Fibroblast of skin of right quadriceps (primary cell): Measurements from ENCODE around the gene UBR4.

Experiments
- DNase-seq: peaks from one replicate; pipeline ENCODE4 v3.0.0-alpha.2; 2013

Gene UBR4

DNA sequence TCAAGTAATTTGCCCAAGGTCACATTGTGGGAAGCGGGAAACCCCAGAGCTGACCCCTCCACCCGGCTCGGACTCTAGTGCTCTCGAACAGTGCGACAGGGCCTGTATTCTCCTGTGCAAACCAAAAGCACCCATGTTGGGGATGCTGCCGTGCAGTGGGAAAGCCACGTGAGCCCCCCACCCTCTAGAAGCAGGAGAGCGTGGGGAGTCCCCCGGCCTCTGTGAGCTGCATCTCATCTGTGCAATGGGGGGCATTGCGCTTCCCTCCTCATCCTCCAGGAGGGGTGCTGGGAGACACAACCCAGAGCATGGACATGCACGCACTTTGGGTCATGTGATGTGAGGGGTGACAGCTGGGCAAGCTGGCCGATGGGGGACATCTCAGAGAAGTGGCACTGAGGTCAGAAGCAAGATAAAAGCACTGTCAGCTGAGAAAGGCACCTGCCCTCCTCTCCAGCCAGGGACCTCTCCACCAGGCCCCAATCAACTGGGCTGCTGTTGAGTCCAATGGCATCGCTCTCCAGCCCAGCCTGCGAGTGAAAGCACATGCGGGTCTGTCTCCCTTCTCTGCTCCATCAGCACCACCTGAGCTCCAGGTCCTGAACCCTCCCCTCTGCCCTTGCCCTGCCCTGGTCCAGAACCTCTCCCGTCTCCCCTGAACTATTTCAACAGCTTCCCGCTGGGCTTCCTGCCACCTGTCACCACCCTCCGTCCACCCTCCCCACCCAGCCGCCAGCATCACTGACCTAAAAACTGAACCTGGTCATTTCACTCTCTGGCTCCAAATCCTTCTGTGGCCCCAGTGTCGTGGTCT is 177.2 kb downstream of the UBR4 start:
- DNase-seq = no peak

DNA sequence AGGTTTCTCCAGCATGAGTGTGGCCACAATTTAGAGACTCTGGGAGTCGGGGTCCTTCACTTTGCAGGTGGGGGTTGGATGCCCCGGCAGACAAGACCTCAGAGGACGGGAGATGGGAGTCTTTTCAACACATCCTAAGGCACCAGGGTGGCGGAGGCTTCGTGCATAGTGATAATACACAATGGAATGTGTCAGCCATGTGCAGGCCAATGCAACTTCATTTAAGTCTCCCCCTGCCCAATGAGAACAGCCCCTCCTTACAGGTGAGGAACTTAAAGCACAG is 177.7 kb downstream of the UBR4 start:
- DNase-seq = no peak

GRCh38 chr1:19029191-19030085 is 180.6 kb downstream of the UBR4 start:
- DNase-seq = no peak

- no peak for DNase-seq
These were observed 181.4 kb downstream of the UBR4 start for GRCh38 chr1:19028546-19029129.

- no peak for DNase-seq
These were observed 182.0 kb downstream of the UBR4 start for GRCh38 chr1:19028110-19028509.
